ENCODE data around the gene SUPT6H.

SUPT6H gene

DNA sequence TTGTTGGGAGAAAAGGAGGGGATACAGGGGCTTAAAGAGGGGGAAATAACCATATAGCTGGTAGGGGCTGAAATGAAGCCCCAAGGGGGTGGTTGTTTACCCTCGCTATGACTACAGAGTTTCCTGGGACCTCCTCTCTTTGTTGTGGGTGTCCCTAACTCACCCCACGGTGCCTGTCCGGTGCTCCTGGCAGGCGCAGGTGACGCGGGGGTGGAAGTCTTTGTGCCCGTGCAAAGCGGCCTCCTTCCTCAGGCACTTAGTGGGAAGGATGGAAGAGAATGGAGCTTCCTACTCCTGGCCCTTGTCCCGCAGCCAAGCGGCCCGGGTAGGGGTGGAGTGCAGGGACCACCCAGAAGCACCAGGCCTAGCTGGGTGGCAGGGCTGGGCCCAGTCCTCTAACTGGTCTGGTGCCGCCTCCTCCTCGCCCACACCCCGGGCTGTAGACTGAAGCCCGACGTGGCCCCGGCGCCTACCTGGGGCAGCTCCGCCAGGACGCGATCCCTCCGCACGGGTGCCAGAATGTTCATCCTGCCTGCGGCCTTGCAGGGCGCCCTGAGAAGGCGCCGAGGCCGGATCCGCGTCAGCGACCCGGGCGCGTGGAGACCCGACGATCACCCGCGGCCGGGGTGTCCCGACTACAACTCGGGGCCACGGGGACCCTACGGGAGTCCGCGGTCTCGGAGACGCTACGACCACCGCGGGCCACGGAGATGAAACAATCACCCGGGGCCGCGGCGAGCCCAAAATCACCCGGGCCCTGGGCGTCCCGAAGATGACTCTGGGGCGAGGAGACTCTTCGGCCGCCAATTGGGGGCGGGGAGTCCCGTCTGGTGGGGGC lies 55.0 kb downstream of the SUPT6H start (continued):
- TF ChIP-seq, protein P1, sequence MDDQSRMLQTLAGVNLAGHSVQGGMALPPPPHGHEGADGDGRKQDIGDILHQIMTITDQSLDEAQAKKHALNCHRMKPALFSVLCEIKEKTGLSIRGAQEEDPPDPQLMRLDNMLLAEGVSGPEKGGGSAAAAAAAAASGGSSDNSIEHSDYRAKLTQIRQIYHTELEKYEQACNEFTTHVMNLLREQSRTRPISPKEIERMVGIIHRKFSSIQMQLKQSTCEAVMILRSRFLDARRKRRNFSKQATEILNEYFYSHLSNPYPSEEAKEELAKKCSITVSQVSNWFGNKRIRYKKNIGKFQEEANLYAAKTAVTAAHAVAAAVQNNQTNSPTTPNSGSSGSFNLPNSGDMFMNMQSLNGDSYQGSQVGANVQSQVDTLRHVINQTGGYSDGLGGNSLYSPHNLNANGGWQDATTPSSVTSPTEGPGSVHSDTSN (CRISPR knock-in tag; IDR thresholded peaks at IDR 0.05): no peak
- TF ChIP-seq GLIS2 (tag by site-specific recombination; IDR thresholded peaks at IDR 0.05) (peak; percentile 58), ZNF211 (tag by site-specific recombination; IDR thresholded peaks at IDR 0.05; ENCODE audit: low read depth) (no peak), ZNF394 (tag by site-specific recombination; IDR thresholded peaks at IDR 0.05; ENCODE audit: borderline replicate concordance) (no peak), KLF1 (tag by site-specific recombination; IDR thresholded peaks at IDR 0.05) (peak; percentile 92), ZNF350 (tag by site-specific recombination; IDR thresholded peaks at IDR 0.05) (no peak), YY2 (tag by site-specific recombination; IDR thresholded peaks at IDR 0.05) (no peak), ZFP37 (tag by site-specific recombination; IDR thresholded peaks at IDR 0.05) (peak; percentile 66; the same call in 1 of the 2 replicates), ZNF37A (tag by site-specific recombination; IDR thresholded peaks at IDR 0.05) (no peak), ZNF138 (tag by site-specific recombination; IDR thresholded peaks at IDR 0.05; ENCODE audit: borderline replicate concordance) (no peak), ZNF529 (tag by site-specific recombination; IDR thresholded peaks at IDR 0.05; ENCODE audit: insufficient replicate concordance) (no peak), ZNF2 (tag by site-specific recombination; IDR thresholded peaks at IDR 0.05) (no peak)
- TF ChIP-seq, protein P2, sequence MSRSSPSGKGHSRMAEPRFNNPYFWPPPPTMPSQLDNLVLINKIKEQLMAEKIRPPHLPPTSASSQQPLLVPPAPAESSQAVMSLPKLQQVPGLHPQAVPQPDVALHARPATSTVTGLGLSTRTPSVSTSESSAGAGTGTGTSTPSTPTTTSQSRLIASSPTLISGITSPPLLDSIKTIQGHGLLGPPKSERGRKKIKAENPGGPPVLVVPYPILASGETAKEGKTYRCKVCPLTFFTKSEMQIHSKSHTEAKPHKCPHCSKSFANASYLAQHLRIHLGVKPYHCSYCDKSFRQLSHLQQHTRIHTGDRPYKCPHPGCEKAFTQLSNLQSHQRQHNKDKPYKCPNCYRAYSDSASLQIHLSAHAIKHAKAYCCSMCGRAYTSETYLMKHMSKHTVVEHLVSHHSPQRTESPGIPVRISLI (tag by site-specific recombination; IDR thresholded peaks at IDR 0.05): no peak
- TF ChIP-seq, protein P3, sequence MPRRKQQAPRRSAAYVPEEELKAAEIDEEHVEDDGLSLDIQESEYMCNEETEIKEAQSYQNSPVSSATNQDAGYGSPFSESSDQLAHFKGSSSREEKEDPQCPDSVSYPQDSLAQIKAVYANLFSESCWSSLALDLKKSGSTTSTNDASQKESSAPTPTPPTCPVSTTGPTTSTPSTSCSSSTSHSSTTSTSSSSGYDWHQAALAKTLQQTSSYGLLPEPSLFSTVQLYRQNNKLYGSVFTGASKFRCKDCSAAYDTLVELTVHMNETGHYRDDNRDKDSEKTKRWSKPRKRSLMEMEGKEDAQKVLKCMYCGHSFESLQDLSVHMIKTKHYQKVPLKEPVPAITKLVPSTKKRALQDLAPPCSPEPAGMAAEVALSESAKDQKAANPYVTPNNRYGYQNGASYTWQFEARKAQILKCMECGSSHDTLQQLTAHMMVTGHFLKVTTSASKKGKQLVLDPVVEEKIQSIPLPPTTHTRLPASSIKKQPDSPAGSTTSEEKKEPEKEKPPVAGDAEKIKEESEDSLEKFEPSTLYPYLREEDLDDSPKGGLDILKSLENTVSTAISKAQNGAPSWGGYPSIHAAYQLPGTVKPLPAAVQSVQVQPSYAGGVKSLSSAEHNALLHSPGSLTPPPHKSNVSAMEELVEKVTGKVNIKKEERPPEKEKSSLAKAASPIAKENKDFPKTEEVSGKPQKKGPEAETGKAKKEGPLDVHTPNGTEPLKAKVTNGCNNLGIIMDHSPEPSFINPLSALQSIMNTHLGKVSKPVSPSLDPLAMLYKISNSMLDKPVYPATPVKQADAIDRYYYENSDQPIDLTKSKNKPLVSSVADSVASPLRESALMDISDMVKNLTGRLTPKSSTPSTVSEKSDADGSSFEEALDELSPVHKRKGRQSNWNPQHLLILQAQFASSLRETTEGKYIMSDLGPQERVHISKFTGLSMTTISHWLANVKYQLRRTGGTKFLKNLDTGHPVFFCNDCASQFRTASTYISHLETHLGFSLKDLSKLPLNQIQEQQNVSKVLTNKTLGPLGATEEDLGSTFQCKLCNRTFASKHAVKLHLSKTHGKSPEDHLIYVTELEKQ (tag by site-specific recombination; IDR thresholded peaks at IDR 0.05; ENCODE audit: borderline replicate concordance): no peak
- TF ChIP-seq, protein P4, sequence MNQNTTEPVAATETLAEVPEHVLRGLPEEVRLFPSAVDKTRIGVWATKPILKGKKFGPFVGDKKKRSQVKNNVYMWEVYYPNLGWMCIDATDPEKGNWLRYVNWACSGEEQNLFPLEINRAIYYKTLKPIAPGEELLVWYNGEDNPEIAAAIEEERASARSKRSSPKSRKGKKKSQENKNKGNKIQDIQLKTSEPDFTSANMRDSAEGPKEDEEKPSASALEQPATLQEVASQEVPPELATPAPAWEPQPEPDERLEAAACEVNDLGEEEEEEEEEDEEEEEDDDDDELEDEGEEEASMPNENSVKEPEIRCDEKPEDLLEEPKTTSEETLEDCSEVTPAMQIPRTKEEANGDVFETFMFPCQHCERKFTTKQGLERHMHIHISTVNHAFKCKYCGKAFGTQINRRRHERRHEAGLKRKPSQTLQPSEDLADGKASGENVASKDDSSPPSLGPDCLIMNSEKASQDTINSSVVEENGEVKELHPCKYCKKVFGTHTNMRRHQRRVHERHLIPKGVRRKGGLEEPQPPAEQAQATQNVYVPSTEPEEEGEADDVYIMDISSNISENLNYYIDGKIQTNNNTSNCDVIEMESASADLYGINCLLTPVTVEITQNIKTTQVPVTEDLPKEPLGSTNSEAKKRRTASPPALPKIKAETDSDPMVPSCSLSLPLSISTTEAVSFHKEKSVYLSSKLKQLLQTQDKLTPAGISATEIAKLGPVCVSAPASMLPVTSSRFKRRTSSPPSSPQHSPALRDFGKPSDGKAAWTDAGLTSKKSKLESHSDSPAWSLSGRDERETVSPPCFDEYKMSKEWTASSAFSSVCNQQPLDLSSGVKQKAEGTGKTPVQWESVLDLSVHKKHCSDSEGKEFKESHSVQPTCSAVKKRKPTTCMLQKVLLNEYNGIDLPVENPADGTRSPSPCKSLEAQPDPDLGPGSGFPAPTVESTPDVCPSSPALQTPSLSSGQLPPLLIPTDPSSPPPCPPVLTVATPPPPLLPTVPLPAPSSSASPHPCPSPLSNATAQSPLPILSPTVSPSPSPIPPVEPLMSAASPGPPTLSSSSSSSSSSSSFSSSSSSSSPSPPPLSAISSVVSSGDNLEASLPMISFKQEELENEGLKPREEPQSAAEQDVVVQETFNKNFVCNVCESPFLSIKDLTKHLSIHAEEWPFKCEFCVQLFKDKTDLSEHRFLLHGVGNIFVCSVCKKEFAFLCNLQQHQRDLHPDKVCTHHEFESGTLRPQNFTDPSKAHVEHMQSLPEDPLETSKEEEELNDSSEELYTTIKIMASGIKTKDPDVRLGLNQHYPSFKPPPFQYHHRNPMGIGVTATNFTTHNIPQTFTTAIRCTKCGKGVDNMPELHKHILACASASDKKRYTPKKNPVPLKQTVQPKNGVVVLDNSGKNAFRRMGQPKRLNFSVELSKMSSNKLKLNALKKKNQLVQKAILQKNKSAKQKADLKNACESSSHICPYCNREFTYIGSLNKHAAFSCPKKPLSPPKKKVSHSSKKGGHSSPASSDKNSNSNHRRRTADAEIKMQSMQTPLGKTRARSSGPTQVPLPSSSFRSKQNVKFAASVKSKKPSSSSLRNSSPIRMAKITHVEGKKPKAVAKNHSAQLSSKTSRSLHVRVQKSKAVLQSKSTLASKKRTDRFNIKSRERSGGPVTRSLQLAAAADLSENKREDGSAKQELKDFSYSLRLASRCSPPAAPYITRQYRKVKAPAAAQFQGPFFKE (tag by site-specific recombination; IDR thresholded peaks at IDR 0.05; ENCODE audit: borderline replicate concordance): no peak
- TF ChIP-seq, protein P5, sequence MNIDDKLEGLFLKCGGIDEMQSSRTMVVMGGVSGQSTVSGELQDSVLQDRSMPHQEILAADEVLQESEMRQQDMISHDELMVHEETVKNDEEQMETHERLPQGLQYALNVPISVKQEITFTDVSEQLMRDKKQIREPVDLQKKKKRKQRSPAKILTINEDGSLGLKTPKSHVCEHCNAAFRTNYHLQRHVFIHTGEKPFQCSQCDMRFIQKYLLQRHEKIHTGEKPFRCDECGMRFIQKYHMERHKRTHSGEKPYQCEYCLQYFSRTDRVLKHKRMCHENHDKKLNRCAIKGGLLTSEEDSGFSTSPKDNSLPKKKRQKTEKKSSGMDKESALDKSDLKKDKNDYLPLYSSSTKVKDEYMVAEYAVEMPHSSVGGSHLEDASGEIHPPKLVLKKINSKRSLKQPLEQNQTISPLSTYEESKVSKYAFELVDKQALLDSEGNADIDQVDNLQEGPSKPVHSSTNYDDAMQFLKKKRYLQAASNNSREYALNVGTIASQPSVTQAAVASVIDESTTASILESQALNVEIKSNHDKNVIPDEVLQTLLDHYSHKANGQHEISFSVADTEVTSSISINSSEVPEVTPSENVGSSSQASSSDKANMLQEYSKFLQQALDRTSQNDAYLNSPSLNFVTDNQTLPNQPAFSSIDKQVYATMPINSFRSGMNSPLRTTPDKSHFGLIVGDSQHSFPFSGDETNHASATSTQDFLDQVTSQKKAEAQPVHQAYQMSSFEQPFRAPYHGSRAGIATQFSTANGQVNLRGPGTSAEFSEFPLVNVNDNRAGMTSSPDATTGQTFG (tag by site-specific recombination; IDR thresholded peaks at IDR 0.05; ENCODE audit: borderline replicate concordance): no peak
- TF ChIP-seq, protein P6, sequence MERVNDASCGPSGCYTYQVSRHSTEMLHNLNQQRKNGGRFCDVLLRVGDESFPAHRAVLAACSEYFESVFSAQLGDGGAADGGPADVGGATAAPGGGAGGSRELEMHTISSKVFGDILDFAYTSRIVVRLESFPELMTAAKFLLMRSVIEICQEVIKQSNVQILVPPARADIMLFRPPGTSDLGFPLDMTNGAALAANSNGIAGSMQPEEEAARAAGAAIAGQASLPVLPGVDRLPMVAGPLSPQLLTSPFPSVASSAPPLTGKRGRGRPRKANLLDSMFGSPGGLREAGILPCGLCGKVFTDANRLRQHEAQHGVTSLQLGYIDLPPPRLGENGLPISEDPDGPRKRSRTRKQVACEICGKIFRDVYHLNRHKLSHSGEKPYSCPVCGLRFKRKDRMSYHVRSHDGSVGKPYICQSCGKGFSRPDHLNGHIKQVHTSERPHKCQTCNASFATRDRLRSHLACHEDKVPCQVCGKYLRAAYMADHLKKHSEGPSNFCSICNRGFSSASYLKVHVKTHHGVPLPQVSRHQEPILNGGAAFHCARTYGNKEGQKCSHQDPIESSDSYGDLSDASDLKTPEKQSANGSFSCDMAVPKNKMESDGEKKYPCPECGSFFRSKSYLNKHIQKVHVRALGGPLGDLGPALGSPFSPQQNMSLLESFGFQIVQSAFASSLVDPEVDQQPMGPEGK (tag by site-specific recombination; IDR thresholded peaks at IDR 0.05): no peak
